Endodermal cell (in vitro differentiated cells): ENCODE measurements around the gene EML5. TPM values are rescaled to one million over a fixed set of nuclear protein-coding genes. Genes with fewer than 3 reads are reported as not detected.

Source experiments
- DNase-seq: peaks from one replicate; pipeline ENCODE4 v3.0.0-alpha.2; 2017
- H3K27ac ChIP-seq: 2 replicates; pipeline ENCODE4 v1.5.1; 2013; ENCODE audit warnings: mild to moderate bottlenecking, low read depth, low read length, moderate library complexity
- H3K27me3 ChIP-seq: 2 replicates; pipeline ENCODE4 v1.6.1; 2013; ENCODE audit warnings: mild to moderate bottlenecking, low read length, moderate library complexity; ENCODE audit not compliant: insufficient read depth, control insufficient read depth, poor library complexity, severe bottlenecking
- H3K36me3 ChIP-seq: 2 replicates; pipeline ENCODE4 v1.7.0; 2013; ENCODE audit warnings: mild to moderate bottlenecking, low read length, moderate library complexity; ENCODE audit not compliant: control insufficient read depth, insufficient read depth
- H3K4me1 ChIP-seq: one replicate; pipeline ENCODE4 v1.7.0; 2013; ENCODE audit warnings: low read length; ENCODE audit not compliant: control insufficient read depth, insufficient read depth
- H3K4me3 ChIP-seq: 2 replicates; pipeline ENCODE4 v1.5.1; 2013; ENCODE audit warnings: mild to moderate bottlenecking, low read length, moderate library complexity
- H3K9ac ChIP-seq: 2 replicates; pipeline ENCODE4 v1.6.1; 2013; ENCODE audit warnings: mild to moderate bottlenecking, low read length, moderate library complexity; ENCODE audit not compliant: poor library complexity, severe bottlenecking; ENCODE audit errors: extremely low read depth
- H3K9me3 ChIP-seq: 2 replicates; pipeline ENCODE4 v1.6.1; 2013; ENCODE audit warnings: mild to moderate bottlenecking, low read length, moderate library complexity; ENCODE audit not compliant: control insufficient read depth
- H3K27ac Mint-ChIP-seq: 2 replicates; pipeline ENCODE4 v1.8.0; 2020; ENCODE audit warnings: mixed read lengths
- H3K27me3 Mint-ChIP-seq: 2 replicates; pipeline ENCODE4 v1.8.0; 2021; ENCODE audit warnings: mild to moderate bottlenecking, mixed read lengths; ENCODE audit not compliant: insufficient read depth
- H3K36me3 Mint-ChIP-seq: 2 replicates; pipeline ENCODE4 v1.8.0; 2020; ENCODE audit warnings: low read depth, mixed read lengths
- H3K4me1 Mint-ChIP-seq: 2 replicates; pipeline ENCODE4 v1.8.0; 2020; ENCODE audit warnings: mixed read lengths
- H3K4me3 Mint-ChIP-seq: 2 replicates; pipeline ENCODE4 v1.8.0; 2020; ENCODE audit warnings: mild to moderate bottlenecking, moderate library complexity, mixed read lengths
- H3K9me3 Mint-ChIP-seq: 2 replicates; pipeline ENCODE4 v1.8.0; 2020; ENCODE audit warnings: mild to moderate bottlenecking, mixed read lengths
- CTCF ChIP-seq: fragments of 200-600 bp; sonication (generic); conservative IDR thresholded peaks from 2 replicates; pipeline ENCODE4 v1.5.0; 2021; ENCODE audit warnings: antibody characterized with exemption, mild to moderate bottlenecking
- WGBS, 2 experiments: methylation state at CpG; one replicate each; pipeline versions ENCODE4 v1.1.5 to v1.1.7; 2013; ENCODE audit warnings: missing lambda C conversion rate in 2 of 2, mixed read lengths in 1 of 2; ENCODE audit not compliant: insufficient coverage in 1 of 2, insufficient read length in 1 of 2; 5-methylcytosine and 5-hydroxymethylcytosine counted together
- total RNA-seq, 2 donors: library from RNA; stranded (reverse); fragmentation: NEBNext Ultra II Directional in 1 of 2; extraction: Animal tissue kit (Norgen Biotek cat#: 25700) in 1 of 2; gene quantifications; 2 replicates in 1 of 2; 3 replicates in 1 of 2; pipeline ENCODE4 v1.2.1, GENCODE V29; 2021

Gene EML5
- total RNA-seq, 2 donors from 2014 or later: 1.7 to 2.3 TPM

- peaks cover 4% of the 10 kb centered on the region for H3K4me1 Mint-ChIP-seq
- no peak for TF ChIP-seq CTCF
- no peak for DNase-seq
- 95 to 100% methylated on average over 3 of the region's 3 CpGs for WGBS, 2 experiments
- H3K27me3 Mint-ChIP-seq: peaks cover 2% of the 10 kb centered on the region
- peaks cover 4% of the 10 kb centered on the region for H3K4me1 ChIP-seq
- peaks cover 8% of the 10 kb centered on the region for H3K9me3 ChIP-seq
- no peaks in the 10 kb centered on the region for H3K36me3 ChIP-seq
- no peak overlapping the region for H3K4me3 ChIP-seq
- H3K9me3 Mint-ChIP-seq: peaks cover 11% of the 10 kb centered on the region
- H3K27me3 ChIP-seq: no peaks in the 10 kb centered on the region
- H3K36me3 Mint-ChIP-seq: peaks cover 2% of the 10 kb centered on the region
- H3K27ac ChIP-seq: no peak overlapping the region
- no peak overlapping the region for H3K27ac Mint-ChIP-seq
- no peak overlapping the region for H3K4me3 Mint-ChIP-seq
- no peak overlapping the region for H3K9ac ChIP-seq
These were observed 124.2 kb downstream of the EML5 start for GRCh38 chr14:88668448-88669116.

GRCh38 chr14:88667555-88668273, 125.0 kb downstream of the EML5 start:
- H3K27ac ChIP-seq: no peak overlapping the region
- H3K9me3 Mint-ChIP-seq: peaks cover 7% of the 10 kb centered on the region
- H3K4me3 Mint-ChIP-seq: no peak overlapping the region
- H3K27ac Mint-ChIP-seq: no peak overlapping the region
- peaks cover 4% of the 10 kb centered on the region for H3K4me1 ChIP-seq
- peaks cover 2% of the 10 kb centered on the region for H3K27me3 Mint-ChIP-seq
- no peaks in the 10 kb centered on the region for H3K36me3 ChIP-seq
- H3K9ac ChIP-seq: no peak overlapping the region
- peaks cover 2% of the 10 kb centered on the region for H3K36me3 Mint-ChIP-seq
- WGBS, 2 experiments: 65 to 83% methylated on average over 3 to 4 of the region's 4 CpGs
- peak; percentile 81 for DNase-seq
- peaks cover 8% of the 10 kb centered on the region for H3K9me3 ChIP-seq
- no peak overlapping the region for H3K4me3 ChIP-seq
- peak; percentile 90 for TF ChIP-seq CTCF
- H3K4me1 Mint-ChIP-seq: peaks cover 4% of the 10 kb centered on the region
- H3K27me3 ChIP-seq: no peaks in the 10 kb centered on the region

GRCh38 chr14:88660056-88660455, 132.7 kb downstream of the EML5 start:
- no peaks in the 10 kb centered on the region for H3K4me1 ChIP-seq
- H3K4me3 ChIP-seq: no peak overlapping the region
- peaks cover 5% of the 10 kb centered on the region for H3K36me3 Mint-ChIP-seq
- no peak overlapping the region for H3K27ac ChIP-seq
- DNase-seq: no peak
- H3K27ac Mint-ChIP-seq: no peak overlapping the region
- peaks cover 11% of the 10 kb centered on the region for H3K9me3 Mint-ChIP-seq
- H3K9ac ChIP-seq: no peak overlapping the region
- H3K4me3 Mint-ChIP-seq: no peak overlapping the region
- no peaks in the 10 kb centered on the region for H3K9me3 ChIP-seq
- WGBS, 2 experiments: 83 to 95% methylated on average over 1 to 5 of the region's 5 CpGs
- no peak for TF ChIP-seq CTCF
- H3K36me3 ChIP-seq: no peaks in the 10 kb centered on the region
- no peaks in the 10 kb centered on the region for H3K4me1 Mint-ChIP-seq
- no peaks in the 10 kb centered on the region for H3K27me3 Mint-ChIP-seq
- no peaks in the 10 kb centered on the region for H3K27me3 ChIP-seq
